ENCODE measurements around the gene TNNC1. TPM values are rescaled to one million over a fixed set of nuclear protein-coding genes. Genes with fewer than 3 reads are reported as not detected.

The TNNC1 gene
- total RNA-seq, 1 donor from 2014 or later = 0.58 TPM

DNA sequence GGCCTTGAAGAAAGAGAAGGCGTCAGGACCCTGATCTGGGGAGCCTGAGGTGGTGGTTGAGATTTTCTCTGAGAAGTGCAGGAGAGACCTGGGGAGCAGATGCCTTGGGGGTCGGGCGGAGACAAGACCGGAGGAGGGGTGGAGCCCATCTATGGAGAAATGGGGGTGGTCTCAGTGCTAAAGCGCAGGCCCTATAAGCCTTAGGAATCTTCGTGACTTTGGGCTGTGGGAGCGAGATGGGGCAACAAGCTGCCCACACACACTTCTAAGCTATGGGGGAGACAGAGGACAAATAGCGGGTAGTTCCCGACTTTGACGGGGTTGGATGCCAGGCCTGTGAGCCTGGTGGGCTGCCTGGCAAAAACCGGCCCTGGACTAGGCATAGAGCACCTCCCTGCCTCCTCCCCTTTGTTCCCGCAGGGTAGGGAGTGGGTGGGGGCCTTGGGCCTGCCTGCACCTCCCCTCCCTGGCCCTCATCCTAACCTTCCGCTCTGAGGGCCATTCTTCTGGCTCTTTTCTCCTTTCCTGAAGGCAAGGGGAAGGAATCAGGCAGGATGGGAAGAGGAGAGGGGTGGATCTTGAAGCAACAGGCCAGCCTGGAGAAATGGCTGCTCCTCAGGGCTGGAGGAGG, 2.4 kb upstream of the TNNC1 start:
- TF ChIP-seq, protein P1, sequence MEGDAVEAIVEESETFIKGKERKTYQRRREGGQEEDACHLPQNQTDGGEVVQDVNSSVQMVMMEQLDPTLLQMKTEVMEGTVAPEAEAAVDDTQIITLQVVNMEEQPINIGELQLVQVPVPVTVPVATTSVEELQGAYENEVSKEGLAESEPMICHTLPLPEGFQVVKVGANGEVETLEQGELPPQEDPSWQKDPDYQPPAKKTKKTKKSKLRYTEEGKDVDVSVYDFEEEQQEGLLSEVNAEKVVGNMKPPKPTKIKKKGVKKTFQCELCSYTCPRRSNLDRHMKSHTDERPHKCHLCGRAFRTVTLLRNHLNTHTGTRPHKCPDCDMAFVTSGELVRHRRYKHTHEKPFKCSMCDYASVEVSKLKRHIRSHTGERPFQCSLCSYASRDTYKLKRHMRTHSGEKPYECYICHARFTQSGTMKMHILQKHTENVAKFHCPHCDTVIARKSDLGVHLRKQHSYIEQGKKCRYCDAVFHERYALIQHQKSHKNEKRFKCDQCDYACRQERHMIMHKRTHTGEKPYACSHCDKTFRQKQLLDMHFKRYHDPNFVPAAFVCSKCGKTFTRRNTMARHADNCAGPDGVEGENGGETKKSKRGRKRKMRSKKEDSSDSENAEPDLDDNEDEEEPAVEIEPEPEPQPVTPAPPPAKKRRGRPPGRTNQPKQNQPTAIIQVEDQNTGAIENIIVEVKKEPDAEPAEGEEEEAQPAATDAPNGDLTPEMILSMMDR (conservative IDR thresholded peaks at IDR 0.05; ENCODE audit: low read depth, low read length) = no peak
- no peak for DNase-seq (ENCODE audit: low read depth)
- H3K4me3 ChIP-seq (ENCODE audit: low read depth, low read length) = peak overlapping the region; percentile 78

DNA sequence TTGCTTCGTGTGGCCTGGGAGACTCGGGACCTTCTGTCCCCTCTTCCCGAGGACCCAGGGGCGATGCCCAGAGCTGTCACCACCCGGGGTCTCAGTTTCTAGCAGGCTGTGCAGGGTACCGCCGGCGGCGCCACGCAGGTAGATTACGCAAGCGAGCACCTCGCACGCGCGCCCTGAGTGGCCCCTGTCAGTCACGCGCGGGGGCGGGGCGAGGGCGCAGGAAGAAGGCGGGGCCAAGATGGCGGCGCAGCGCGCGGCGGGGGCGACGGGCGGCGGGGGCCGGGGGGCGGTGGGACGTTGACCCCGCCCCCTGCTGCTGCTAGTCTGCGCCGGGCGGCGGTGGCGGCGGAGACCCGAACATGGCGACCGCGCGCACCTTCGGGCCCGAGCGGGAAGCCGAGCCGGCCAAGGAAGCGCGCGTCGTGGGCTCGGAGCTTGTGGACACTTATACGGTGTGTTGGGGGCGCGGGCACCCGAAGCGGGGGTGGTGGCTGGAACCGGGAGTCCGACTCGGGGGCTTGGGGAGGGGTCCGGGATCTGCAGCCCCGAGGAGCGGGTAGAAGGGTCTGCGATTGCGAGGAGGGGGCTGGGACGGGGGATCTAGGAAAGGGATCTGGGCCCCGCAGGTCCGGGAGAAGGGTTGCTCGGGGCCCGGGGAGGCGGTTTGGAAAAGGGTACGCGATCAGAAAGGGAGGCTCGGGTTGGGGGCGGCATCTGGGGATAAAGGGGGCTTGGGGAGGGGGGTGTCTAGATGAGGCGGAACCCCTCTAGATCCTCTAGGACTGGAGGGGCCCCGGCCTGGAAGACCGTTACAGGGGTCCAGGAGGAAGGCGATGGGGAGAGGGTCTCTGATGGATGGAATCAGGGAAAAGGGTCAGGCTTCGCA, 1.7 kb upstream of the TNNC1 start, which contains the start of gene NISCH:
Gene NISCH, plus strand, starts transcription at position 322 of the 886 bp plus-strand sequence. Its CDS starts 38 bp downstream, at position 360.
- TF ChIP-seq, protein P1 (conservative IDR thresholded peaks at IDR 0.05; ENCODE audit: low read depth, low read length) = no peak
- DNase-seq (ENCODE audit: low read depth) = no peak

DNA sequence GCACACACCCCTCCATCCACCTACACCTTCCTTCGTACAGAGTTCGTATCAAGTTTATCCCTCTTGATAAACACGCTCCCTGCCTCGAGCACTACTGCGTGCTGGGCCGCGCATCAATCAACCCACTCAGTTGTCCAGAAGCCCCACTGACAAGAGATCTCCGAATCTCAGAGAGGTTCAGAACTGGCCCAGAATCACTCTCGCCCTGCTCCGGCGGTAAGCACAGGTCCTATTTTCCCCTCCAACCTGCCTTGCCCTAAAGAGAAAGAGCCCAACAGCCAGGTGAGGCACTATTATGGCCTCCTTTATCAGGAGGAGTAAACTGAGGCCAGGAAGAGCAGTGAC, 1.1 kb upstream of the TNNC1 start:
- DNase-seq (ENCODE audit: low read depth) = no peak
- TF ChIP-seq, protein P1 (conservative IDR thresholded peaks at IDR 0.05; ENCODE audit: low read depth, low read length) = no peak

More for the DNA sequence above, 1.7 kb upstream of the TNNC1 start, which contains the start of gene NISCH:
- peak within 1 kb of the TSS; percentile 78 for H3K4me3 ChIP-seq (ENCODE audit: low read depth, low read length)

DNA sequence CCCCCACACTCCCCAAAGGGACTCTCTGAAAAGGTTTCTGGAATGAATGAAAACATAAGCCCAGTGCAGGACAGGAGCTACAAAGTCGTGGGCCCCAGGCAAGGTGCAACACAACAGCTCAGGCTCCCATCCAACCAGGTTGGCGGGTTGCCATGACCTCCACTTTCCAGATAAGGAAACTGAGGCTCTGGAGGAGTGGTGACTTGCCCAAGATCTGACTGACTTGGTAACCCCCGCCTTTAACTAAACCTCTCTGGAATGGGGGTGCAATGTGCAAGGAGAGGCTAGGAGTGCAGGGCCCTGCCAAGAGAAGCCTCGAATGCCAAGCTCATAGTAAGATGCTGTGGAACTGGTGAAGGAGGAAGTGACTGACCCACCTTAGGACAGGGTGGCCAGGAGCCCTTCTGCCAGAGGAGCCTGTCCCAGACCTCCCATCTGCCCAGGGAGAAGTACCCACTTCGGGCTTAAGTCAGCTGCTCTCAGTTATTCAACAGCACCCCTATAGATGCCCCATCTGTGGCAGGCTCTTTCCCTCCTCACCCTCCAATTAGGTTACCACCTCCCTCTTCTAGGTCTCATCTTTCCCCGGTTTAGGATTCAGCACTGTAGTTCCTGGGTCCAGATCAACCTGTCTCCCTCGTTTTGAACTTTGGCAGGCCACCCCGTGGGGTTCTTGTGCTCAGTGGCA, 553 bp upstream of the TNNC1 start:
- TF ChIP-seq, protein P1 (conservative IDR thresholded peaks at IDR 0.05; ENCODE audit: low read depth, low read length) = no peak
- H3K4me3 ChIP-seq (ENCODE audit: low read depth, low read length) = peak overlapping the region; percentile 78
- DNase-seq (ENCODE audit: low read depth) = no peak

More for the DNA sequence above, 1.1 kb upstream of the TNNC1 start:
- H3K4me3 ChIP-seq (ENCODE audit: low read depth, low read length) = peak overlapping the region; percentile 78

DNA sequence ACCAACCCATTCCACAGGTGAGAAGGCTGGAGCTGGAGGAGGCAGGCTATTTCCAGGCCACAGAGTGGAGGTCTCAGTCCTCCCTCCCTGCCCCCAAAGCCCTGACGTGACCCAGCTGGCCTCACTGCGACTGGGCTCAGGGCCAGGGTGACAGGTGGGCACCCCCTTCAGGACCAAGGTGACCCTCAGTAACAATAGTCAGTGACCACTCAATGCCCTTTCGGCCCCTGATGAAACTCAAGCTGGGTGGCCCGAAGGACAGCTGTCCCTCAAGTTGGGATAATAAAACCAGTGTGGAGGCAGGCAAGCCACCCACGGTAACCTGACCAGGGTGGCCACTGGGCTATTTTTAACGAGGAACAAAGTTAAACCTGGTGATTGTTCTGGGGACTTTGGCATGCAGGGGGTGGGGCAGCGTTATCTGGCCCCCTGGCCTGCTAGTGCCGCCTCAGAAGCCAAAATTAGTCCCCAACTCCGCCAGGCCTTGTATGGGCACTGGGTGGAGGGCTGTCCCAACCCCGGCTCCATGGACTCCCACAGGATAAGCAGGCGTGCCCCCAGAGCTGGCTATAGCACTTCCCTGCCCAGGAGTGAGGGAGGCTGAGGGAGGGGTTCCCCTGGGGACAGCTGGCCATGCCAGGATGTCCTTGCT, 1.1 kb downstream of the TNNC1 start:
- TF ChIP-seq, protein P1 (conservative IDR thresholded peaks at IDR 0.05; ENCODE audit: low read depth, low read length) = no peak
- no peak for DNase-seq (ENCODE audit: low read depth)
- H3K4me3 ChIP-seq (ENCODE audit: low read depth, low read length) = no peak overlapping the region

DNA sequence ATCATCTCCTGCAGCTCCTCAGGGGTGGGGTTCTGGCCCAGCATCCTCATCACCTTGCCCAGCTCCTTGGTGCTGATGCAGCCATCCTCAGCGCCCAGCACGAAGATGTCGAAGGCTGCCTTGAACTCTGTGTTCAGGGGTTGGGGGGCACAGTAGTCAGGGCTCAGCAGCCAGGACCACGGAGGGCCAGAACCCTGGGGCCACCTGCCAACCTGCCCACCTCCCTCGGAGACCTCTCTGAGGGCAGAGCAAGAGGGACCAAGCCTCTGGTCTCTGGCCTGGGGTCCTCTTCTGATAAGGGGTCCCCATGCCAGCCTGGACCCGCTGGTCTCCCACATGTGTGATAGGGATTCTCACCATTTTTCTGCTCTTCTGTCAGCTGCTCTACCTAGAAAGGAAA, 1.7 kb downstream of the TNNC1 start:
- no peak overlapping the region for H3K4me3 ChIP-seq (ENCODE audit: low read depth, low read length)
- DNase-seq (ENCODE audit: low read depth) = no peak
- TF ChIP-seq, protein P1 (conservative IDR thresholded peaks at IDR 0.05; ENCODE audit: low read depth, low read length) = no peak

Measured in epithelial cell of proximal tubule (primary cell).